NOMO-1 treated with dmso at 0.1 percent for 144 hours (cell line): ENCODE results near the gene ATG13.

ENCODE experiments used
- DNase-seq: peaks from one replicate; lab custom pipeline; 2025; ENCODE audit not compliant: unreplicated experiment; lab: John Stamatoyannopoulos, UW

Gene ATG13

DNA sequence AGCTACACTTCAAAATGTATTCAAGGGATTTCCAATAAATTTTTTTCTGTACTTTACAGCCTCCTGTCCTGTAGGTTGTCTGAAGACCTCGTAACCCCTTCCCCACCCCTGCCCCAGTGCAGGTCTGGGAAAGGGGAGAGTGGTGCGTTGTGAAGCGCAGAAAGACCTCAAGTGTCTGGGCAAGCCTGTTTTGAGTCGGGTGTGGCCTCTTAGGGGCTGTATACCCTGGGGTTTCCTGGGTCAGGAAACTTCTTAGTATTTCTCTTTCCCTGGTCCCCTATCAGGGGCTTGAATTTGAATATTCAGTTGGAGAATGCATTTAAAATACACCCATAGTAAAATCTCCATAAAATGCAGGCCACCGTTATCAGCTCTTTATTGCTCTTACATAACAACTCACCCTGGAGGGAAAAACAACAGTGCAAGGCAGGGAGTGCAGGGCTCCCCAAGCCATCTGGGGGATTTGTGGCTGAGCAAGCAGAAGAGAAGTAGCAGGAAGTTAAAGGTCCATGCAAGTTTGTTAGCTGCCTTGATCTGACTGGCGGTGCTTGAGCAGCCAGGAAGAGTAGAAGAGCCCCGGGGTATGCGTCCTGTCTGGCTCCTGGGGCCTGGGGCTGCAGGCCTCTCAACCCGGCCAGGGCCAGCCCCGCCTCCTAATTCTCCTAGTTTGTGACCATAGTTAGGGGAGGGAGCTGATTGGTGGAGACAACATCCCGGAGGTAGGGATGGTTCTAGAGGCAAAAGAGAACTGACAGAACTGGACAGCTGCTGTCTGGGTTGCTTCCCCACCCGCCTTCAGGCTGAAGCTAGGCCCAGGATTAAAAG lies 57.3 kb downstream of the ATG13 start:
- peak; percentile 75 for DNase-seq

DNA sequence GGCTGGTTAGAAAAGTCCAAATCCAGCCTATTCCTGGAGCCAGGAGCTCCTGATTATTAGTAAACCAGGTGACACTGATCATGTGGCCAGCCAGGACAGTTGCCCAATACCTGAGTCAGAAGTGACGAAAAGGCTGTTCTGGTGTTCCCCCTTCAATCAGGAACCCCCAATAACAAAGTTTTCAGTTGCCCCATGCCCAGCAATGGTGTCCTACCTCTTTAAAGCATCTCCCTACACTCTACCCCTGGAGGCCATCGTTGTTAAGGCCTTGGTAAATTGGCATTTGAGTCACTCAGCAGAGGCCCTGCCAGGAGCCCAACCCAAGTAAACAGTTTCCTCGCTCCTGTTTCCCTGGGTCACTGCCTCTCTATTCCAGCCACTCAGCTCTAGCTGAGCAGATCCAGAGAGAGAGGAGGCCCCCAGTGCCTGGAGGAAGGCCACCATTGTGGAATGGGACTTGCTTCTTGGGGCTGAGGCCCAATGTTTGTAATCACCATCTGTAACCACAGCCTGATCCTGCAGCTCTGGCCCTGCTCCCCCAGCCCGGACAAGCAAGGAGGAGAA lies 58.0 kb downstream of the ATG13 start:
- DNase-seq, result no peak

GRCh38 chr11:46675949-46676348 lies 58.6 kb downstream of the ATG13 start:
- no peak for DNase-seq

DNA sequence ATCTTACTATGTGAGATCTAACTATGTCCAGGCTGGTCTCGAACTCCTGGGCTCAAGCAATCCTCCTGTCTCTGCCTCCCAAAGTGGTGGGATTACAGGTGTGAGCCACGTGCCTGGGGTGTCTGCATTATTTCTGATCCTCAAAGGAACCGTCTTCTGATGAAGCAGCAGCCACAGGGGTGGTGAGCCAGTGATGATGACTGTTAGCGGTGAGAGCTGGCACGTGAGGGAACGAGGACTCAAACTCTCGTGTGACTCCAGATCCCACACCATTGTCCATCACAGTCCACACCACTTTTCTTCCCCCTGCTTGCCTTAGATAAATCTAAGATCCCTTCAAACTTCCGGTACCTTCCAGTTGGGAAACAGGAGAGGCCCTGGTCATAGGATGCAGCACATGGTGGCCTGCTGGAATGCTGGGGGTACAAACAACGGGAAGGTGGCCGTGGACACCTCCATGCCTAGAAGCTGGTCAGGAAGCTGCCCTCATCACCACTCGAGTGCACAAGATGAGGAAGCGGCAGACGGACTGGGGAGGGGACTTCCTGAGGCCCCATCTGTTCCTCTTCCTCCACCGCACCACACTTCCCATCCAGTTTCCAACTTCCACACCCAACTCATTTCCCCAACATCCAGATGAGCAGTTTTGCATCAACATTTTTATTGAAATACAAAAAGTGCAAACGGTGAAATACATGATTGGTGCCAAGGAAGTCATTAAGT lies 59.2 kb downstream of the ATG13 start:
- DNase-seq, result peak; percentile 63

DNA sequence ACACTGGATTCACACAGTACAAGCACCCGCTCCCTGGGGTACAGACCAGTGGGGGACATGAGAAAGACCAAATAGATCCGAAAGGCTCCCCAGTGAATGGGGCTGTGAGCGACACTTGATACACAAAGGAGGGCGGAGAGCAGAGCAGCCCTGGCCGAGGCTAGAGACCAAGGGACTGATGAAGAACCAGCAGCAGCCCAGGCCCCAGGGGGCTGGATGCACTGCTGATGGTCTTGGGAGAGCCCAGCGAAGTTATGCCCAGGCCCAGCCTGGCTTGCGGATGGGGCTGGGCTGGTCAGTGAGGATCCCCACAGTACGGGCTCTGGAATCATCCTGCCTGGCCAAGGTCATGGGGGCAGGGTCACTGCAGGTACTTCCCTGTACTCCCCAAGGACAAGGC lies 59.8 kb downstream of the ATG13 start:
- DNase-seq, result no peak

GRCh38 chr11:46677991-46678740 lies 60.8 kb downstream of the ATG13 start:
- no peak for DNase-seq

DNA sequence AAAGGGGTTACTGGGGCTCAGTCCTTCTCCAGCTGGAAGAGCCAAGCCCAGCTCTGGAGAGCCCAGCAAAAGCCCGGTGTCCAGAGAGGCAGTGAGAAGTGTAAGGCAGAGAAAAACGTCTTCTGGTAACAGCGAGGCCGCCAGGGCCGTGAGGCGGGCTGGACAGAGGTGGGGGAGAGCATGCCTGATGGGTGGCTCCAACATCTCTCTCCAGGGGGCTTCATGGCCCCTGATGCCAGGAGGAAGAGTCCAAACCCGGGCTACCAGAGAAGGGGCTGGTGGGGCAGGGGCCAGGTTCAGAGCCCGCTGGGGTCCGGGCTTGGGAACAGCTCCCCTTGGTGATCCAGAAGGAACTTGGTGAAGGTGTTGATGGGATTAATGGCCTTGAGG lies 61.4 kb downstream of the ATG13 start:
- no peak for DNase-seq

DNA sequence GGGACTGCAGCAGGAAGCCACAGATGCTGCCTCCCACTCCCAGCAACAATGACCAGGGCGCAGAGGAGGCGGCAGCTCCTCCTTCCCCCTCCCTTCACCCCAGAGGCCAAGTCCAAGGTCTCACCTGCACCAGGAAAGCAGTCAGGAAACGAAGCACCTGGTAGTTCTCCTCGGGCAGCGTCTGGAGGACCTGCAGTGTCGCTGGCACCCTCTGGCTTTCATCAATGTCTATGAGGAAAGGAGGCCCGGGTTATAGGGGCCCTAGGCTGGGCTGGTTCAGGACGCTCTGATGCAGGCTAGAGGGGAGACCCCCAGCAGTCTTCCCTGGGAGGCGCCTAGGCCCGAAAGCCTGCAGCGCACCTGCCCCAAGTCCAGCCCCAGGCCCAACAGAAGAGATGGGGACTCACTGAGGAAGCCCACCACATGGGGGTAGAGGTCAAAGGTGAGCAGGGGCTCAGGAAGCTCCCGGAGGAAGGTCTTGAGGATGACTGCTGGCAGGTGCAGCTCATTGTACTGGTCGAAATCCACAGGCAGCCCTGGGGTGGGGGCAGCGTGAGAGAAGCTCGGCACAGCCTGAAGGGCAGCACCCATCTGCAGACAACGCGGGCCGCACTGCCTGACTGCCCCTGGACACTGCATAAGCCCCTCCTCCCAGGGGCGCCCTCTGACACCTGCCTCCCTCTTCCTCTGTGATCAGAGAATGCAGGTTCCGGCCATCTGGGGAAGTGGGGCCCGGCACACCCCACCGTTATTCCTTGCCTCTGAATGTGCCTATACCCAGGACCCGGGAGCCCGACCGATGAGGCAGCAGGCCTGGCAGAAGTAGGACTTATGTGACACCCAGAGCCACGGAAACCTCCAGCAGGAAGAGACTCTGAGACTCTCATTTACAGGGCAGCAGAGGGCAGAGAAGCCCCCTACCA lies 62.1 kb downstream of the ATG13 start:
- DNase-seq, result no peak

- no peak for DNase-seq
Measured at GRCh38 chr11:46680164-46680760, 62.9 kb downstream of the ATG13 start.

DNA sequence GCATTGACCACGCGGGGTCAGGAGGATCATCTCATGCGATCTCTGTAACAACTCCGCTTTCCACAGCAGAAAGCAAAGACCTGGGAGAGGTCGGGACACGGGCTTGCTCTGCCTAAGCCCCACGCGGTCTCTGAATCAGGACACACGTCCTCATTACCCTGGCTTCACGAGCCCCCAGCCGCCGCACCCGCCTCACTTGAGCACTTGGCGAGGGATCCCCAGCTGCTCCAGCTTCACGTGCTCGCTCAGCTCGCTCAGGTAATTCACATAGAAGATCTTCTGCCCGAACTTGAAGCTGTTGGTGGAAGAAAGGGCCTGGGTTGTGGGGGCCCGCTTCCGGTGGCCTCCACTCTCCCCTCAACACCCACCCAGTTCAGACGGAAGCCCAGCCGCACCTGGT lies 63.5 kb downstream of the ATG13 start:
- DNase-seq, result no peak

DNA sequence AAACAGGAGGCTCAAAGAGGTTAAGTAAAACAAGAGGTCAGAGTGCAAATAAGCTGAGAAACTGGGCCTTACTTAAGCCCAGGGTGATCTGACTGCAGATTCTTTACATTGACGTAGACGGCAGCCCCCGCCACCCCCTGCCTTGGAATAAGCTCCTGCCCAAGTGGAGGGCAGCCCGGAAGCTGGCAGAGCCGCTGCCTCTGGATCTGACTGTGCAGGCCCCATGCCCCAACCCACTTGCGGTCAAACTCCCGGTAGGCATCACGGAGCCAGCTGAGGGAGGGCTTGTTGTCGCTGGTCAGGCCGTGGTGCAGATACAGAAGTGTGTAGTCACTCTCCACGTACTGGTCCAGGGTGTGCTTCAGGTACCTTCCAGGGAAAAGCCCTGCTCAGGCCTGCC lies 64.5 kb downstream of the ATG13 start:
- DNase-seq, result no peak

- no peak for DNase-seq
Measured at GRCh38 chr11:46682773-46683752, 65.7 kb downstream of the ATG13 start.

- DNase-seq, result no peak
Measured at GRCh38 chr11:46684367-46684766, 67.0 kb downstream of the ATG13 start.

GRCh38 chr11:46686886-46687795 lies 69.8 kb downstream of the ATG13 start:
- no peak for DNase-seq

DNA sequence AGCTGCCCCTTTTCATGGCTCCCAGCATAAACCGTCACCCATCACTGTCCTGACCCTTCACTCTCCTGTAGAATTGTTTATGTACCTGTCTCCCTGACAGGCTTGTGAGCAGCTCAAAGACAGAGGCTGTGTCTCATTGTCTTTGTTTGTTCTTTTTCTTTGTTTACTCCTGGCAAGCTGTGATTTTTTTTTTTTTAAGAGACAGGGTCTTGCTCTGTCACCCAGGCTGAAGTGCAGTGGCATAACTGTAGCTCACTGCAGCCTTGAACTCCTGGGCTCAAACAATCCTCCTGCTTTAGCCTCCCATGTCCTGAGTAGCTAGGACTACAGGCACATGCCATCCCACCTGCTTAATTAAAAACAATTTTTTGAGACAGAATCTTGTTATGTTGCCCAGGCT lies 73.3 kb downstream of the ATG13 start:
- no peak for DNase-seq

DNA sequence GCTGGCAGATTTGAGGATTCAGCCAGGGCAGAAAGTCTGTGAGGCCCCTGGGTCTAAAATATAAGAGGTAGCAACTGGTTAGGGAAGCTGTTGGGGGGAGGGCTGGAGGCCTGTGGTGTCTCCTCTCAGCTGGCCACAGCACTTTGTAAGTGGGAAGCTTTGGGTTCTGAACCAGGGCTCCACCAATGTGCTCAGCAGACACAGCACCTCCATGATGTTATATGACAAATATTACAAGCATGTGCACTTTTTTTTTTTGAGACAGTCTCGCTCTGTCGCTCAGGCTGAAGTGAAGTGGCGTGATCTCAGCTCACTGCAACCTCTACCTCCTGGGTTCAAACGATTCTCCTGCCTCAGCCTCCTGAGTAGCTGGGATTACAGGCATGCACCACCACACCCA lies 75.1 kb downstream of the ATG13 start:
- DNase-seq, result no peak

- DNase-seq, result no peak
Measured at GRCh38 chr11:46693597-46694012, 76.3 kb downstream of the ATG13 start.

- DNase-seq, result no peak
Measured at GRCh38 chr11:46694072-46694471, 76.7 kb downstream of the ATG13 start.
